ENCODE results near the gene ALLC. TPM values are rescaled to one million over a fixed set of nuclear protein-coding genes. Genes with fewer than 3 reads are reported as not detected.

Gene ALLC
- total RNA-seq, 4 donors from 2014 or later = not detected

- 91% methylated on average over 16 of the region's 18 CpGs for WGBS
- no peak for DNase-seq (ENCODE audit: extremely low spot score)
- H3K27ac ChIP-seq (replicated peaks in 1 of 4) = no peak overlapping the region
Observed at GRCh38 chr2:3642521-3643215, 15.3 kb upstream of the ALLC start.

GRCh38 chr2:3643371-3644245, 14.4 kb upstream of the ALLC start:
- DNase-seq (ENCODE audit: extremely low spot score) = no peak

More at GRCh38 chr2:3642521-3643215, 15.3 kb upstream of the ALLC start:
- no peaks in the 10 kb centered on the region for H3K9me3 ChIP-seq
- no peaks in the 10 kb centered on the region for H3K4me1 ChIP-seq
- no peak overlapping the region for H3K4me3 ChIP-seq
- H3K27me3 ChIP-seq = no peaks in the 10 kb centered on the region
- TF ChIP-seq POLR2A (IDR thresholded peaks at IDR 0.05; ENCODE audit: low read depth) (no peak), POLR2AphosphoS5 (IDR thresholded peaks at IDR 0.05) (no peak), EP300 (IDR thresholded peaks at IDR 0.05) (no peak)
- TF ChIP-seq, protein P1, sequence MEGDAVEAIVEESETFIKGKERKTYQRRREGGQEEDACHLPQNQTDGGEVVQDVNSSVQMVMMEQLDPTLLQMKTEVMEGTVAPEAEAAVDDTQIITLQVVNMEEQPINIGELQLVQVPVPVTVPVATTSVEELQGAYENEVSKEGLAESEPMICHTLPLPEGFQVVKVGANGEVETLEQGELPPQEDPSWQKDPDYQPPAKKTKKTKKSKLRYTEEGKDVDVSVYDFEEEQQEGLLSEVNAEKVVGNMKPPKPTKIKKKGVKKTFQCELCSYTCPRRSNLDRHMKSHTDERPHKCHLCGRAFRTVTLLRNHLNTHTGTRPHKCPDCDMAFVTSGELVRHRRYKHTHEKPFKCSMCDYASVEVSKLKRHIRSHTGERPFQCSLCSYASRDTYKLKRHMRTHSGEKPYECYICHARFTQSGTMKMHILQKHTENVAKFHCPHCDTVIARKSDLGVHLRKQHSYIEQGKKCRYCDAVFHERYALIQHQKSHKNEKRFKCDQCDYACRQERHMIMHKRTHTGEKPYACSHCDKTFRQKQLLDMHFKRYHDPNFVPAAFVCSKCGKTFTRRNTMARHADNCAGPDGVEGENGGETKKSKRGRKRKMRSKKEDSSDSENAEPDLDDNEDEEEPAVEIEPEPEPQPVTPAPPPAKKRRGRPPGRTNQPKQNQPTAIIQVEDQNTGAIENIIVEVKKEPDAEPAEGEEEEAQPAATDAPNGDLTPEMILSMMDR (IDR thresholded peaks at IDR 0.05) = no peak
- no peaks in the 10 kb centered on the region for H3K36me3 ChIP-seq
- intact Hi-C loops (cut with DNase I) = no loop called here

GRCh38 chr2:3644246-3644525, 13.8 kb upstream of the ALLC start:
- H3K36me3 ChIP-seq = no peaks in the 10 kb centered on the region
- no peaks in the 10 kb centered on the region for H3K27me3 ChIP-seq
- DNase-seq (ENCODE audit: extremely low spot score) = no peak
- H3K9me3 ChIP-seq = no peaks in the 10 kb centered on the region
- no peaks in the 10 kb centered on the region for H3K4me1 ChIP-seq
- H3K27ac ChIP-seq (replicated peaks in 1 of 4) = no peak overlapping the region
- TF ChIP-seq, protein P1 (IDR thresholded peaks at IDR 0.05) = no peak
- no peak for TF ChIP-seq POLR2A (IDR thresholded peaks at IDR 0.05; ENCODE audit: low read depth)
- intact Hi-C loops (cut with DNase I) = no loop called here
- H3K4me3 ChIP-seq = no peak overlapping the region

More at GRCh38 chr2:3643371-3644245, 14.4 kb upstream of the ALLC start:
- TF ChIP-seq, protein P1 (IDR thresholded peaks at IDR 0.05) = no peak
- no peak for TF ChIP-seq POLR2AphosphoS5 (IDR thresholded peaks at IDR 0.05)
- no peak for TF ChIP-seq POLR2A (IDR thresholded peaks at IDR 0.05; ENCODE audit: low read depth)
- TF ChIP-seq EP300 (IDR thresholded peaks at IDR 0.05) = no peak
- Histone ChIP-seq H3K27ac (replicated peaks in 1 of 4) (no peak overlapping the region), H3K9me3 (no peaks in the 10 kb centered on the region), H3K36me3 (no peaks in the 10 kb centered on the region), H3K27me3 (no peaks in the 10 kb centered on the region), H3K4me1 (no peaks in the 10 kb centered on the region), H3K4me3 (no peak overlapping the region)
- 94% methylated on average over 41 of the region's 48 CpGs for WGBS
- intact Hi-C loops (cut with DNase I) = no loop called here

GRCh38 chr2:3644891-3645605, 13.0 kb upstream of the ALLC start:
- no peaks in the 10 kb centered on the region for H3K27me3 ChIP-seq
- H3K36me3 ChIP-seq = no peaks in the 10 kb centered on the region
- no peak overlapping the region for H3K27ac ChIP-seq (replicated peaks in 1 of 4)
- peaks cover 0 to under 1% (median 0%) of the 10 kb centered on the region in 4 donors for H3K4me1 ChIP-seq
- H3K9me3 ChIP-seq = no peaks in the 10 kb centered on the region
- intact Hi-C loops (cut with DNase I) = no loop called here
- WGBS = 84% methylated on average over 12 of the region's 15 CpGs
- no peak overlapping the region for H3K4me3 ChIP-seq
- no peak for TF ChIP-seq POLR2AphosphoS5 (IDR thresholded peaks at IDR 0.05)
- TF ChIP-seq POLR2A (IDR thresholded peaks at IDR 0.05; ENCODE audit: low read depth) = no peak
- TF ChIP-seq, protein P1 (IDR thresholded peaks at IDR 0.05) = no peak
- no peak for TF ChIP-seq EP300 (IDR thresholded peaks at IDR 0.05)
- no peak for DNase-seq (ENCODE audit: extremely low spot score)
